ENCODE data around the gene NOL4L.
A peak's percentile ranks its signal among the peaks of the same experiment; 100 is the strongest.

The NOL4L gene

DNA sequence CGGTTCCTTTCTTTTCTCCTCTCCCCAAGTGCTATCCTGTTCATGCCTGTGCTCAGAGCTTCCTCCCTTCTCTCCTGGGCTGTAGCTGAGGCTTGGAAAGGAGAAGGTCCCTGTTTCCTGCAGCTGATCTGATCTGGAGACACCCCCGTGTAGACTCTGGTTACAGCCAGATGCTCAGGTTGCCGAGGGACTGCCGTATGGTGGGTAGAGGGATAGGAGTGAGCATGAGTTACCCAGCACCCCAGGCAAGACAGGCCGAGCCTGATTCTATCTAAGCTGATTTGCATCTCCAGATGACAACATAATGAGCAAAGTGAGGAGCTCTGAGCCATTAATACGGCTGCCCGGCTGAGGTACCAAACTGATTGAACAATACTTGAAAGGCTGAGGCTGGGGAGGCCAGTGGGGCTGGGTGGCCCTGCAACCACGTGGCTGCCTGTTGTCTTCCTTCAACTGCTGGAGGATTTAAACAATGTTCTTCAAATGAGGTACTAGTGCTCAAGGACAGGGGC is 135.2 kb downstream of the NOL4L start:
- TF ChIP-seq ARNTL (CRISPR knock-in tag; IDR thresholded peaks at IDR 0.05; ENCODE audit: borderline replicate concordance, low read depth) (no peak), BACH2 (CRISPR knock-in tag; IDR thresholded peaks at IDR 0.05; ENCODE audit: borderline replicate concordance) (no peak), TOX (CRISPR knock-in tag; IDR thresholded peaks at IDR 0.05; ENCODE audit: borderline replicate concordance) (no peak), ZFP3 (CRISPR knock-in tag; IDR thresholded peaks at IDR 0.05) (no peak), ZNF565 (CRISPR knock-in tag; conservative IDR thresholded peaks at IDR 0.05; ENCODE audit: low read depth) (no peak), RARB (CRISPR knock-in tag; IDR thresholded peaks at IDR 0.05) (no peak), ZNF70 (CRISPR knock-in tag; IDR thresholded peaks at IDR 0.05) (peak; percentile 13; the same call in 1 of the 2 replicates), GLIS3 (CRISPR knock-in tag; IDR thresholded peaks at IDR 0.05) (no peak), TCF4 (CRISPR knock-in tag; IDR thresholded peaks at IDR 0.05; ENCODE audit: borderline replicate concordance) (peak; percentile 96), ZNF8 (CRISPR knock-in tag; IDR thresholded peaks at IDR 0.05) (peak; percentile 34; the same call in 1 of the 2 replicates), SNAI2 (CRISPR knock-in tag; IDR thresholded peaks at IDR 0.05) (no peak), ZFP30 (CRISPR knock-in tag; IDR thresholded peaks at IDR 0.05) (no peak), OSR1 (CRISPR knock-in tag; IDR thresholded peaks at IDR 0.05) (no peak), ESRRG (CRISPR knock-in tag; IDR thresholded peaks at IDR 0.05) (no peak), ISL1 (CRISPR knock-in tag; IDR thresholded peaks at IDR 0.05) (no peak), PPARA (CRISPR knock-in tag; IDR thresholded peaks at IDR 0.05; ENCODE audit: borderline replicate concordance) (peak; percentile 77; the same call in 1 of the 2 replicates), ZC3H10 (CRISPR knock-in tag; IDR thresholded peaks at IDR 0.05) (no peak), CSDC2 (CRISPR knock-in tag; IDR thresholded peaks at IDR 0.05) (no peak)
- TF ChIP-seq, protein P1, sequence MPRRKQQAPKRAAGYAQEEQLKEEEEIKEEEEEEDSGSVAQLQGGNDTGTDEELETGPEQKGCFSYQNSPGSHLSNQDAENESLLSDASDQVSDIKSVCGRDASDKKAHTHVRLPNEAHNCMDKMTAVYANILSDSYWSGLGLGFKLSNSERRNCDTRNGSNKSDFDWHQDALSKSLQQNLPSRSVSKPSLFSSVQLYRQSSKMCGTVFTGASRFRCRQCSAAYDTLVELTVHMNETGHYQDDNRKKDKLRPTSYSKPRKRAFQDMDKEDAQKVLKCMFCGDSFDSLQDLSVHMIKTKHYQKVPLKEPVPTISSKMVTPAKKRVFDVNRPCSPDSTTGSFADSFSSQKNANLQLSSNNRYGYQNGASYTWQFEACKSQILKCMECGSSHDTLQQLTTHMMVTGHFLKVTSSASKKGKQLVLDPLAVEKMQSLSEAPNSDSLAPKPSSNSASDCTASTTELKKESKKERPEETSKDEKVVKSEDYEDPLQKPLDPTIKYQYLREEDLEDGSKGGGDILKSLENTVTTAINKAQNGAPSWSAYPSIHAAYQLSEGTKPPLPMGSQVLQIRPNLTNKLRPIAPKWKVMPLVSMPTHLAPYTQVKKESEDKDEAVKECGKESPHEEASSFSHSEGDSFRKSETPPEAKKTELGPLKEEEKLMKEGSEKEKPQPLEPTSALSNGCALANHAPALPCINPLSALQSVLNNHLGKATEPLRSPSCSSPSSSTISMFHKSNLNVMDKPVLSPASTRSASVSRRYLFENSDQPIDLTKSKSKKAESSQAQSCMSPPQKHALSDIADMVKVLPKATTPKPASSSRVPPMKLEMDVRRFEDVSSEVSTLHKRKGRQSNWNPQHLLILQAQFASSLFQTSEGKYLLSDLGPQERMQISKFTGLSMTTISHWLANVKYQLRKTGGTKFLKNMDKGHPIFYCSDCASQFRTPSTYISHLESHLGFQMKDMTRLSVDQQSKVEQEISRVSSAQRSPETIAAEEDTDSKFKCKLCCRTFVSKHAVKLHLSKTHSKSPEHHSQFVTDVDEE (CRISPR knock-in tag; IDR thresholded peaks at IDR 0.05), result peak; percentile 85; the same call in 1 of the 2 replicates
- TF ChIP-seq, protein P2, sequence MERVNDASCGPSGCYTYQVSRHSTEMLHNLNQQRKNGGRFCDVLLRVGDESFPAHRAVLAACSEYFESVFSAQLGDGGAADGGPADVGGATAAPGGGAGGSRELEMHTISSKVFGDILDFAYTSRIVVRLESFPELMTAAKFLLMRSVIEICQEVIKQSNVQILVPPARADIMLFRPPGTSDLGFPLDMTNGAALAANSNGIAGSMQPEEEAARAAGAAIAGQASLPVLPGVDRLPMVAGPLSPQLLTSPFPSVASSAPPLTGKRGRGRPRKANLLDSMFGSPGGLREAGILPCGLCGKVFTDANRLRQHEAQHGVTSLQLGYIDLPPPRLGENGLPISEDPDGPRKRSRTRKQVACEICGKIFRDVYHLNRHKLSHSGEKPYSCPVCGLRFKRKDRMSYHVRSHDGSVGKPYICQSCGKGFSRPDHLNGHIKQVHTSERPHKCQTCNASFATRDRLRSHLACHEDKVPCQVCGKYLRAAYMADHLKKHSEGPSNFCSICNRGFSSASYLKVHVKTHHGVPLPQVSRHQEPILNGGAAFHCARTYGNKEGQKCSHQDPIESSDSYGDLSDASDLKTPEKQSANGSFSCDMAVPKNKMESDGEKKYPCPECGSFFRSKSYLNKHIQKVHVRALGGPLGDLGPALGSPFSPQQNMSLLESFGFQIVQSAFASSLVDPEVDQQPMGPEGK (CRISPR knock-in tag; IDR thresholded peaks at IDR 0.05; ENCODE audit: borderline replicate concordance), result no peak
- TF ChIP-seq, protein P3, sequence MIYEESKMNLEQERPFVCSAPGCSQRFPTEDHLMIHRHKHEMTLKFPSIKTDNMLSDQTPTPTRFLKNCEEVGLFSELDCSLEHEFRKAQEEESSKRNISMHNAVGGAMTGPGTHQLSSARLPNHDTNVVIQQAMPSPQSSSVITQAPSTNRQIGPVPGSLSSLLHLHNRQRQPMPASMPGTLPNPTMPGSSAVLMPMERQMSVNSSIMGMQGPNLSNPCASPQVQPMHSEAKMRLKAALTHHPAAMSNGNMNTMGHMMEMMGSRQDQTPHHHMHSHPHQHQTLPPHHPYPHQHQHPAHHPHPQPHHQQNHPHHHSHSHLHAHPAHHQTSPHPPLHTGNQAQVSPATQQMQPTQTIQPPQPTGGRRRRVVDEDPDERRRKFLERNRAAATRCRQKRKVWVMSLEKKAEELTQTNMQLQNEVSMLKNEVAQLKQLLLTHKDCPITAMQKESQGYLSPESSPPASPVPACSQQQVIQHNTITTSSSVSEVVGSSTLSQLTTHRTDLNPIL (CRISPR knock-in tag; IDR thresholded peaks at IDR 0.05; ENCODE audit: low read depth), result no peak
- TF ChIP-seq, protein P4, sequence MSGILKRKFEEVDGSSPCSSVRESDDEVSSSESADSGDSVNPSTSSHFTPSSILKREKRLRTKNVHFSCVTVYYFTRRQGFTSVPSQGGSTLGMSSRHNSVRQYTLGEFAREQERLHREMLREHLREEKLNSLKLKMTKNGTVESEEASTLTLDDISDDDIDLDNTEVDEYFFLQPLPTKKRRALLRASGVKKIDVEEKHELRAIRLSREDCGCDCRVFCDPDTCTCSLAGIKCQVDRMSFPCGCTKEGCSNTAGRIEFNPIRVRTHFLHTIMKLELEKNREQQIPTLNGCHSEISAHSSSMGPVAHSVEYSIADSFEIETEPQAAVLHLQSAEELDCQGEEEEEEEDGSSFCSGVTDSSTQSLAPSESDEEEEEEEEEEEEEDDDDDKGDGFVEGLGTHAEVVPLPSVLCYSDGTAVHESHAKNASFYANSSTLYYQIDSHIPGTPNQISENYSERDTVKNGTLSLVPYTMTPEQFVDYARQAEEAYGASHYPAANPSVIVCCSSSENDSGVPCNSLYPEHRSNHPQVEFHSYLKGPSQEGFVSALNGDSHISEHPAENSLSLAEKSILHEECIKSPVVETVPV (CRISPR knock-in tag; IDR thresholded peaks at IDR 0.05), result no peak
- TF ChIP-seq, protein P5, sequence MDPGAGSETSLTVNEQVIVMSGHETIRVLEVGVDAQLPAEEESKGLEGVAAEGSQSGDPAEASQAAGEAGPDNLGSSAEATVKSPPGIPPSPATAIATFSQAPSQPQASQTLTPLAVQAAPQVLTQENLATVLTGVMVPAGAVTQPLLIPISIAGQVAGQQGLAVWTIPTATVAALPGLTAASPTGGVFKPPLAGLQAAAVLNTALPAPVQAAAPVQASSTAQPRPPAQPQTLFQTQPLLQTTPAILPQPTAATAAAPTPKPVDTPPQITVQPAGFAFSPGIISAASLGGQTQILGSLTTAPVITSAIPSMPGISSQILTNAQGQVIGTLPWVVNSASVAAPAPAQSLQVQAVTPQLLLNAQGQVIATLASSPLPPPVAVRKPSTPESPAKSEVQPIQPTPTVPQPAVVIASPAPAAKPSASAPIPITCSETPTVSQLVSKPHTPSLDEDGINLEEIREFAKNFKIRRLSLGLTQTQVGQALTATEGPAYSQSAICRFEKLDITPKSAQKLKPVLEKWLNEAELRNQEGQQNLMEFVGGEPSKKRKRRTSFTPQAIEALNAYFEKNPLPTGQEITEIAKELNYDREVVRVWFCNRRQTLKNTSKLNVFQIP (CRISPR knock-in tag; IDR thresholded peaks at IDR 0.05; ENCODE audit: borderline replicate concordance, low read depth), result no peak
- peak; percentile 9; the same call in 2 of the 3 replicates for ATAC-seq

DNA sequence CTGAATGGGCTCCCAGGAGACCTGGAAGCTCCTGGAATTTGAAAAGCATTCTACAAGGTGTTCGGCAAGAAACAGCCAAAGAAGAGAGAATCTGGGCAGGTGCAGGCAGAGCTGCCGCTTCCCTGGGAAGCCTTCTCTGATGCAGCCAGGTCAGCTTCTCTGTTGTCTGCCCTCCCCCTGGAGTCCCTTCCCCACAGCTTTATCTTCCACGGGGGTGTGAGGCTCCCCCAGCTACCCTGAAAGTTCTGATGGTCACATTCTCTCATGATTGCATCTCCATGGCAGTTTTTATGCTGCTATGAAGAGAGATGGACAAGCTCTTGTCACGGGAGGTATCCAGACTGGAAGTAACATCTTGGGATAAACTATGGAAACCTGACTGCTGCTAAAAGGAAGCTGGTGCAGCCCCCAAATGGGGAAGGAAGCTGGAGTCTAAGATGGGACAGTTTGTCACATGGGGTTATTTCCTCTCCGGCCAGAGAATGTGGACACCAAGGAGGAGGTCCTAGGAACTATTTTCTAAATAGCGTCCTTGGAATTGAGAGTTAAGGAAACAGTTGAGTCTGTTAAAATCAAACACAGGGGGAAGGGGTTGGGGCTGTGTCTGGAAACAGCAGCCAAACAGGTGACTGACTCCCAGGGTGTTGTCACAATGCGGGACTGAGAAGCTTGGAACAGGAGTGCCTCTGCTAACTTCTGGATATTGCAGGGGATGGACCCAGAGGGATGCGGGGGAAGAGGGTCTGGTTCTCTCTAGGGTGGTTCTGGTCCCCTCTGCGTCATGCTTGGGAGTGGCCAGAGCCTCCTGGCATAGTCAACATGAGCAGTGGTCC is 135.9 kb downstream of the NOL4L start:
- no peak for ATAC-seq
- no peak for TF ChIP-seq ZNF70 (CRISPR knock-in tag; IDR thresholded peaks at IDR 0.05)
- TF ChIP-seq ZC3H10 (CRISPR knock-in tag; IDR thresholded peaks at IDR 0.05), result no peak
- TF ChIP-seq ESRRG (CRISPR knock-in tag; IDR thresholded peaks at IDR 0.05), result no peak
- no peak for TF ChIP-seq ISL1 (CRISPR knock-in tag; IDR thresholded peaks at IDR 0.05)
- TF ChIP-seq RARB (CRISPR knock-in tag; IDR thresholded peaks at IDR 0.05), result no peak
- TF ChIP-seq, protein P5 (CRISPR knock-in tag; IDR thresholded peaks at IDR 0.05; ENCODE audit: borderline replicate concordance, low read depth), result no peak
- no peak for TF ChIP-seq OSR1 (CRISPR knock-in tag; IDR thresholded peaks at IDR 0.05)
- TF ChIP-seq TCF4 (CRISPR knock-in tag; IDR thresholded peaks at IDR 0.05; ENCODE audit: borderline replicate concordance), result no peak
- no peak for TF ChIP-seq TOX (CRISPR knock-in tag; IDR thresholded peaks at IDR 0.05; ENCODE audit: borderline replicate concordance)
- no peak for TF ChIP-seq PPARA (CRISPR knock-in tag; IDR thresholded peaks at IDR 0.05; ENCODE audit: borderline replicate concordance)
- no peak for TF ChIP-seq ZNF565 (CRISPR knock-in tag; conservative IDR thresholded peaks at IDR 0.05; ENCODE audit: low read depth)
- TF ChIP-seq, protein P4 (CRISPR knock-in tag; IDR thresholded peaks at IDR 0.05), result no peak
- no peak for TF ChIP-seq BACH2 (CRISPR knock-in tag; IDR thresholded peaks at IDR 0.05; ENCODE audit: borderline replicate concordance)

Data from SK-N-SH treated with all-trans-retinoic acid at 6 μM for 48 hours (cell line).